ENCODE measurements around the gene FN3K. TPM values are rescaled to one million over a fixed set of nuclear protein-coding genes. Genes with fewer than 3 reads are reported as not detected.

FN3K gene
- polyA plus RNA-seq, 2 of the 4 experiments (the other 2 are of a cell fraction) = 1.3 to 13.2 TPM

DNA sequence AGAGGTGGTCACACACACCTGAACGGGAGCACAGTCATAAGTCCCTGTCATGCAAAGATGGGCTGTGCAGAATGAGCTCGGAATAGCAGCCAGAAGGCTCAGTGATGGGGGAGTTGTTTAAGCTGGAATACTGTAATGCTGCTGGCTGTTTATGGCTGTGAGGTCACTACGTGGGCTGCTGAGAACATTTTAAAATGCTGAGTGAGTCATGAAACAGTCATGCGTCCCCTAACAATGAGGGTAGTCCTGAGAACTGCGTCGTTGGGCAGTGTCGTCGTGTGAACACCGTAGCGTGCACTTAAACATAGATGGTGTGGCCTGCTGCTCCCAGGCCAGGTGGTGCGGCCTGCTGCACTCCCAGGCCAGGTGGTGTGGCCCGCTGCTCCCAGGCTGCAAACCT, 56.1 kb downstream of the FN3K start:
- ATAC-seq = no peak; a peak in 1 of 6 replicates
- H3K4me2 ChIP-seq = no peak overlapping the region
- ChIA-PET CTCF (interaction anchor here (1.1 to 7.9 kb wide), 2 partner anchors 13 to 123 kb away, joined by 3 to 94 read pairs; no protein-coding TSS in a partner anchor), POLR2A (no interaction called here)
- no peak overlapping the region for H3K27ac ChIP-seq
- WGBS (ENCODE audit: missing lambda C conversion rate) = 85% methylated on average over 12 of the region's 12 CpGs
- no peaks in the 10 kb centered on the region for H3K4me1 ChIP-seq
- TF ChIP-seq CHD4 (IDR thresholded peaks at IDR 0.05; ENCODE audit: borderline replicate concordance) (no peak), RFX5 (IDR thresholded peaks at IDR 0.05) (no peak), RNF2 (IDR thresholded peaks at IDR 0.05; ENCODE audit: borderline replicate concordance, low read depth) (no peak), PHF8 (IDR thresholded peaks at IDR 0.05; ENCODE audit: borderline replicate concordance, low read depth) (no peak), ZC3H11A (IDR thresholded peaks at IDR 0.05) (no peak), MYC (IDR thresholded peaks at IDR 0.05; ENCODE audit: borderline replicate concordance, low read length) (no peak), JUN (IDR thresholded peaks at IDR 0.05) (no peak), BHLHE40 (IDR thresholded peaks at IDR 0.05; ENCODE audit: low read depth, low read length) (no peak), FOSL2 (IDR thresholded peaks at IDR 0.05) (no peak), FOSL2 (CRISPR knock-in tag; IDR thresholded peaks at IDR 0.05) (no peak), NFE2L2 (conservative IDR thresholded peaks at IDR 0.05; ENCODE audit: low read length) (no peak), POLR2AphosphoS2 (conservative IDR thresholded peaks at IDR 0.05; ENCODE audit: low read length) (no peak), FOSB (CRISPR knock-in tag; IDR thresholded peaks at IDR 0.05) (no peak), FOXS1 (CRISPR knock-in tag; IDR thresholded peaks at IDR 0.05) (no peak), CBX8 (IDR thresholded peaks at IDR 0.05) (no peak)
- TF ChIP-seq, protein P1, sequence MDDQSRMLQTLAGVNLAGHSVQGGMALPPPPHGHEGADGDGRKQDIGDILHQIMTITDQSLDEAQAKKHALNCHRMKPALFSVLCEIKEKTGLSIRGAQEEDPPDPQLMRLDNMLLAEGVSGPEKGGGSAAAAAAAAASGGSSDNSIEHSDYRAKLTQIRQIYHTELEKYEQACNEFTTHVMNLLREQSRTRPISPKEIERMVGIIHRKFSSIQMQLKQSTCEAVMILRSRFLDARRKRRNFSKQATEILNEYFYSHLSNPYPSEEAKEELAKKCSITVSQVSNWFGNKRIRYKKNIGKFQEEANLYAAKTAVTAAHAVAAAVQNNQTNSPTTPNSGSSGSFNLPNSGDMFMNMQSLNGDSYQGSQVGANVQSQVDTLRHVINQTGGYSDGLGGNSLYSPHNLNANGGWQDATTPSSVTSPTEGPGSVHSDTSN (IDR thresholded peaks at IDR 0.05) = no peak
- TF ChIP-seq, protein P2, sequence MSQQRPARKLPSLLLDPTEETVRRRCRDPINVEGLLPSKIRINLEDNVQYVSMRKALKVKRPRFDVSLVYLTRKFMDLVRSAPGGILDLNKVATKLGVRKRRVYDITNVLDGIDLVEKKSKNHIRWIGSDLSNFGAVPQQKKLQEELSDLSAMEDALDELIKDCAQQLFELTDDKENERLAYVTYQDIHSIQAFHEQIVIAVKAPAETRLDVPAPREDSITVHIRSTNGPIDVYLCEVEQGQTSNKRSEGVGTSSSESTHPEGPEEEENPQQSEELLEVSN (IDR thresholded peaks at IDR 0.05; ENCODE audit: borderline replicate concordance, low read depth) = no peak
- no peak for FAIRE-seq
- DNase-seq (ENCODE audit: low read depth in 1 of 2, low spot score in 1 of 2) = no peak
- H3K9me3 ChIP-seq = no peaks in the 10 kb centered on the region
- H3K4me3 ChIP-seq = no peak overlapping the region

DNA sequence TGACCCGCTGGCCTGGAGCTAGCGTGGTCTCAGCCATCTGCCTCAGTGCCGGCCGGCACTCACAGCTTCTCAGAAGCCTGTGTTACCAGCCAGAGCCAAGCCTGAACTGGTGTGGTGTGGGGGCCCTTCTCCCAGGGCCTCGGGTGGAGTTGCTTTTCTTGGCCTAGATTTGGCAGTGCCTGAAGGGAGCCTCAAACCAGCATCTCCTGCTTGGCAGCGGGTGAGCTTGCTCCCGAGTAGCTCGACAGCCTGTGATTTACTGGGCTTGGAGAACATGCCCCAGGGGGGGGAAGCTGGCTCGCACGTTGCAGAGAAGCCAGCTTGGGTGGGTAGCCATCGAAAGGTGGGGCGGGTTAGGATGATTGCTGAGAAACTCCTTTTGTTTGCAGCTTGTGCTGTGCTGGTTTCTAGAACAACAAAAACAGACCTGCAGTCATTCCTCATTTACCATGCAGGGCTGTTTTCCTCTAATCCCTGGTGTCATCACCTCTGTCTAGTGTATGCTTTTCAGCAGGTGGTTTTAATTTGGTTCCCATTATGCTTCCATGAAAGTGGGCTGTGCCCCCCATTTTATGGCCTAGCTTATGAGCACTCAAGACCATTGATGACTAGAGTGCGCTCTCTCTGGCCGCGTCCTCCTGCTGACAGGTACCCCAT, 58.7 kb downstream of the FN3K start:
- H3K4me3 ChIP-seq = no peak overlapping the region
- TF ChIP-seq CHD2 (IDR thresholded peaks at IDR 0.05; ENCODE audit: low read length, partially characterized antibody) (no peak), GATA3 (IDR thresholded peaks at IDR 0.05; ENCODE audit: borderline replicate concordance) (no peak), JUN (IDR thresholded peaks at IDR 0.05) (no peak), ZFP36 (IDR thresholded peaks at IDR 0.05; ENCODE audit: borderline replicate concordance, partially characterized antibody) (no peak), HOXB13 (CRISPR knock-in tag; IDR thresholded peaks at IDR 0.05; ENCODE audit: low read depth) (no peak)
- TF ChIP-seq, protein P3, sequence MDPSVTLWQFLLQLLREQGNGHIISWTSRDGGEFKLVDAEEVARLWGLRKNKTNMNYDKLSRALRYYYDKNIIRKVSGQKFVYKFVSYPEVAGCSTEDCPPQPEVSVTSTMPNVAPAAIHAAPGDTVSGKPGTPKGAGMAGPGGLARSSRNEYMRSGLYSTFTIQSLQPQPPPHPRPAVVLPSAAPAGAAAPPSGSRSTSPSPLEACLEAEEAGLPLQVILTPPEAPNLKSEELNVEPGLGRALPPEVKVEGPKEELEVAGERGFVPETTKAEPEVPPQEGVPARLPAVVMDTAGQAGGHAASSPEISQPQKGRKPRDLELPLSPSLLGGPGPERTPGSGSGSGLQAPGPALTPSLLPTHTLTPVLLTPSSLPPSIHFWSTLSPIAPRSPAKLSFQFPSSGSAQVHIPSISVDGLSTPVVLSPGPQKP (IDR thresholded peaks at IDR 0.05; ENCODE audit: low read depth, low read length) = no peak
- TF ChIP-seq, protein P4, sequence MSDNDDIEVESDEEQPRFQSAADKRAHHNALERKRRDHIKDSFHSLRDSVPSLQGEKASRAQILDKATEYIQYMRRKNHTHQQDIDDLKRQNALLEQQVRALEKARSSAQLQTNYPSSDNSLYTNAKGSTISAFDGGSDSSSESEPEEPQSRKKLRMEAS (IDR thresholded peaks at IDR 0.05) = no peak
- TF ChIP-seq, protein P5, sequence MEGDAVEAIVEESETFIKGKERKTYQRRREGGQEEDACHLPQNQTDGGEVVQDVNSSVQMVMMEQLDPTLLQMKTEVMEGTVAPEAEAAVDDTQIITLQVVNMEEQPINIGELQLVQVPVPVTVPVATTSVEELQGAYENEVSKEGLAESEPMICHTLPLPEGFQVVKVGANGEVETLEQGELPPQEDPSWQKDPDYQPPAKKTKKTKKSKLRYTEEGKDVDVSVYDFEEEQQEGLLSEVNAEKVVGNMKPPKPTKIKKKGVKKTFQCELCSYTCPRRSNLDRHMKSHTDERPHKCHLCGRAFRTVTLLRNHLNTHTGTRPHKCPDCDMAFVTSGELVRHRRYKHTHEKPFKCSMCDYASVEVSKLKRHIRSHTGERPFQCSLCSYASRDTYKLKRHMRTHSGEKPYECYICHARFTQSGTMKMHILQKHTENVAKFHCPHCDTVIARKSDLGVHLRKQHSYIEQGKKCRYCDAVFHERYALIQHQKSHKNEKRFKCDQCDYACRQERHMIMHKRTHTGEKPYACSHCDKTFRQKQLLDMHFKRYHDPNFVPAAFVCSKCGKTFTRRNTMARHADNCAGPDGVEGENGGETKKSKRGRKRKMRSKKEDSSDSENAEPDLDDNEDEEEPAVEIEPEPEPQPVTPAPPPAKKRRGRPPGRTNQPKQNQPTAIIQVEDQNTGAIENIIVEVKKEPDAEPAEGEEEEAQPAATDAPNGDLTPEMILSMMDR (IDR thresholded peaks at IDR 0.05) = no peak
- TF ChIP-seq, protein P6, sequence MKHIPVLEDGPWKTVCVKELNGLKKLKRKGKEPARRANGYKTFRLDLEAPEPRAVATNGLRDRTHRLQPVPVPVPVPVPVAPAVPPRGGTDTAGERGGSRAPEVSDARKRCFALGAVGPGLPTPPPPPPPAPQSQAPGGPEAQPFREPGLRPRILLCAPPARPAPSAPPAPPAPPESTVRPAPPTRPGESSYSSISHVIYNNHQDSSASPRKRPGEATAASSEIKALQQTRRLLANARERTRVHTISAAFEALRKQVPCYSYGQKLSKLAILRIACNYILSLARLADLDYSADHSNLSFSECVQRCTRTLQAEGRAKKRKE (CRISPR knock-in tag; IDR thresholded peaks at IDR 0.05; ENCODE audit: low read depth) = no peak
- 86% methylated on average over 14 of the region's 15 CpGs for WGBS (ENCODE audit: missing lambda C conversion rate)
- CTCF ChIA-PET = interaction anchor here (0.6 to 7.9 kb wide), 4 partner anchors 16 to 163 kb away, joined by 3 to 94 read pairs (median 4); no protein-coding TSS in a partner anchor
- H3K27ac ChIP-seq = no peak overlapping the region
- DNase-seq (ENCODE audit: low read depth in 1 of 2, low spot score in 1 of 2) = no peak
- no peak for FAIRE-seq
- H3K4me1 ChIP-seq = no peaks in the 10 kb centered on the region
- no peaks in the 10 kb centered on the region for H3K9me3 ChIP-seq
- no peak overlapping the region for H3K4me2 ChIP-seq
- ATAC-seq = no peak
- POLR2A ChIA-PET = no interaction called here
